Measurements from ENCODE around the gene TBCEL.

TBCEL gene

DNA sequence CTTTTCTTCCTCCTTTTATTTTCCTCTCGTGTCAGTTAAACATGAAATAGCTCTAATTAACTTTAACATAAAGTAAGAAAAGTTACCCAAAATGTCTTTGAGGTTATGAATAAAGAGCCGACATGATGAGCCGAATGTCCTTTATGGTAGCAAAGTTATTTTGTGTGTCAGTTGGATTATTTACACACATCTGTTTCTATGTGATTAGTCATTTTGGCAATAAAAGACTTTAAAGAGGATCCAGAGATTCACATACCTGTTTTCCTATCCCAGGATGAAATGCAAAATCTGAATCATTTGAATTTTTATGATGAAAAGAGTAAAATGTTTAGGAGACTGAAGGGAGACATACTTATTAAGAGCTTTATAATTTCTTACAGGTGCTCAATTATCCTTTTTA, 43.1 kb downstream of the TBCEL start:
- no peak for DNase-seq

DNA sequence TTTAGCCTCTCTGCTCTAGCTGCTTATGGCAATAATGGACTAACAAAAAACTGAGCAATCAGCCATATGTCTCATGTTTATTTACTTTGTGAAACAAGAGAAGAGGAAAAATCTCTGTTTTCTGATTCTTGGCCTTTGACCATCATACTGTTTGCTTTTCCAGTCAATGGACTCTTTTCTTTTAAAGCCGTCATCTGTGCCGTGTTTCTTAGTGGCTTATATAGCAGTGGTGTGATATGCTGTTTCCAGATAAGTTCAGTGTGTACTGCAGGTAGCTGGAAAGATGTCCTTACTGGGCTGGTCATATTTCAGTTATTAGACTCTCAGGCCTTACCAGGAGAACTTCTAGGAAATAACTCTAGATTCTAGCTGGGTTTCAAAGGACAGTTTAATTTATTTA, 43.6 kb downstream of the TBCEL start:
- DNase-seq: no peak

DNA sequence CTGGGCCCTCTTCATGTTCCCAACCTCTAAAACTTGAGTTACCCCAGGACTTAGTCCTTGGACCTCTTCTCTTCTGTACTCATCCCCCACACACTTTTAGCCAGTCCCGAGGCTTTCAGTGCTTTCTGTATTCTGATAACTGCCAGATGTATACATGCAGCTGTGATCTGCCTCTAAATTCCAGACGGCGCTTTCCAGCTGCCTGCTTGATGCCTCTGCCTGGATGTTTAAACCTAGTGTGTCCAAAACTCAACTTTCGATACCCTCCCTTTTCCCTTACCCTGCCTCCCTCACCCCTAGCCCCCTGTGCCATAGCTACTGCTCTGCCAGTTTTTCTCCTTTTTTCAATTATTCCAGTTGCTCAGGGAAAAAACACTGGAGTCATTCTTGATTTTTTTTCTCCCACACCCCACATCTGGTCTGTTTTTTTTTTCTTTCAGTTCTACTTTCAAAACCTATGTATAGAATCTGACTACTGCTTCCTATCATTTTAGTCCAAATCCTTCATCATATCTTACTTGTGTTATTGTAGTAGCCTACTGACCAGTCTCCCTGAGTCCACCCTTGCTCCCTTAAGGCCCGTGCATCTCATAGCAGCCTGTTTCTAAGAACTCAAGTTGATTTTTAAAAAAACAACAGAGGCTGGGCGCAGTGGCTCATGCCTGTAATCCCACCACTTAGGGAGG, 44.2 kb downstream of the TBCEL start:
- DNase-seq: no peak

DNA sequence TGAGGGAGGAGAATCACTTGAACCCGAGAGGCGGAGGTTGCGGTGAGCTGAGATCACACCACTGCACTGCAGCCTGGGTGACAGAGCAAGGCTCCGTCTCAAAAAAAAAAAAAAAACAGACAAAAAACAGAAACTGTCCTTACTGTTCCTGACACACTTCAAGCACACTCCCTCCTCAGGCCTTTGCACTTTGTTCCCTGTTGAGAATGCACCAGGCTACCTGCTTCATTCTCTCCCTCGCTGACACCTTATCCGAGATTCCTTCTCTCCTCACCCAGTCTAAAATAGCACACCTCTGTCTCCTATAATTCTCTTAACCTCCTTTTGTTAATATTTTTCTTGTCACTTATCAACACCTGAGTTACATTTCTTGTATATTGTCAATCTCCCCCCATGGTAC, 44.9 kb downstream of the TBCEL start:
- no peak for DNase-seq

DNA sequence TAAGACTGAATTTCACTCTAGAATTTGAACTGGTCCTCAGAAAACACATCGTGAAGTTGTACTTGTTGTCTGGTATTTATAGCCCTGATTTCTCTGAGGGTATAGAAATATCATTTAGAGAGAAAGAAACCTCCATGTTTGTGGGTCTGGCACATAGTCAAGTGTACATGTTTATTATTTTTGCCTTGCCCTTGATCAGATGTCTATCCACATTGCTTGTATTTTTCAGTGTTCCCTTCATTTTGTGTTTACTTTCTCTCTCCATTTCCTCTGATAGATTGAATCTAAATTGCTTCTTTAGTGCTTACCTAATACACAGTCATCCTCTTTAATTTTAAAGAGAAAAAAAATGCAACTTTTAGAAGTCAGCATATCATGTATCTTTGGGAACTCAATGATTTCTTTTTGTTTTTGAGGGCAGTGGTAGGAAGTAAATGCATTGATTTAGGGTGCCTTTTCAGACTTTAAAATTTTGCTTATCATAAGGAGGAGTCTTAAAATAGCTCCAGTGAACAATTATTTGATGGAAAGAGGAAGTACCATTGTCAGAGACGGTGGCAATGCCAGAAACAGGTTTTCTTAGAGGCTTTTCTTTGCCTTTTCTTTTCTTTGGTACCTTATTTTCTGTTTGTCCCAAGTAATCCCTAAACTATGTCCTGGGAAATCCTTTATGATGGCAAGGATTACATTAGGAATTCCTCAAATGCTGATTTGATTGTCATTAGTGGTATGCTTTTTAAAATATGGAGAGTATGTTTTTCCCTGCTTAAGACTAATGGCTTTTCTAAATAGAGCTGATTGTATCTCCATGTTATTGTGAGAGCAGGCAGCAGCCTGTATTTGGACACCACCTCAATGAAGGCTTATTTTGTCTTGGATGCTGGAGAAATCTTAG, 47.3 kb downstream of the TBCEL start:
- DNase-seq: no peak

DNA sequence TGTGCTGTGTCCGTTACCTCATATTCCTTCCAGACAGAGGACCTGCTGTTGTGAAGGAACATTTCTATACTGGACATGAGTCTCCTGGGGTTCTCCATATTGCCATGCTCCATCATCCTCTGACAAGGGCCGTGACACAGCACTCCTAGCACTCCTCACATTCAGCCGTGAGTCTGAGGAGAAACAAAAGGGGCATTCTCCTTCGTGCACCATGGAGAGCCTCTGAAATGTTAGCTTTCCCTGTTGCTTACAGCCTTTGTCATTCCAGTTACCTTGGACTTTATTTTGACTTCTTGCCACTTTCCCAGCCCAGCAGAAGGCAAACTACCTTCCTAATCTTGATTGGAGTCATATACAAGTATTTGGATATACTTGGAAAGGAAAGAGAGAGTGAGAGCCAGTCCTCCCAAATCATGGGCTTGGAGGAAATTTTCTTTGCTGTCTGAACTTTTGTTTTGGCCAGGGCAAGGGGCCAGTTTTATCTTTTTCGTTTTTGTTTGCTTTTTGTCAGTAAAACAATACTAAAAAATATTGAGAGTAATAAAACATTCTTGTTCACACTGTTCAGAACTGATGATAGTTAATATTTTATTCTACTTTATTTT, 48.0 kb downstream of the TBCEL start:
- DNase-seq: no peak

DNA sequence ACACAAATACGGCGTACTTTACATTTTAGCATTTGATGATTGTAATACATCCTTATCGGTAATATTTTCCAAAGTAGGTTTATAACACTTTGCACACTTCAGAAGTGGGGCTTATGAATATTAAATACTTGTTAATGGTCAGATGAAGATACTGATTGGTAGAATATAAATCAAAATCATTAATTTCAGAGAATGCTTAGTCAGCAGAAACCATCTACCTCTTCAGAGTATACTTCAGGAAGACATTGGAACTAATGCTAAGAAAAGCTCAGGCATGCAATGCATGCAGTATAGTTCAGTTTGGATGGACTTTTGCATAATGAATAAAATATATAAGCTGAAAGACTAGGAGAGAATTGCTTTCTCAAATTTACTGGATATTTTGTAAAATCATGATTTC, 57.4 kb downstream of the TBCEL start:
- DNase-seq: no peak

DNA sequence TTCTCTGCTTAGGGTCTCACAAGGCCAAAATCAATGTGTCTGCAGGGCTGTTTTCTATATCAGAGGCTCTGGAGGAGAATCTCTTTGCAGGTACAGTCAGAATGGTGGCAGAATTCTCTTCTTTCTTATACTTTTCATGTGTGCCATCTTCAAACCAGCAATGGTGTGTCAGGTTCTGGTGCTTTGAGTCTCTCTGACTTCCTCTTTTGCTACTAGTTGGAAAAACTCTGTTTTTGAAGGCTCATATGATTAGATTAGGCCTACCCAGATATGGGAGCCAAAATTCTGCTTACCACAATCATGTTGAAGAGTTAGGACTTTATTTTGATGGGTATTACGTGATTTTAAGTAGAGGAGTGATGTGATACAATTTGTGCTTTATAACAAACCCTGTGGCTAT, 58.3 kb downstream of the TBCEL start:
- DNase-seq: no peak

DNA sequence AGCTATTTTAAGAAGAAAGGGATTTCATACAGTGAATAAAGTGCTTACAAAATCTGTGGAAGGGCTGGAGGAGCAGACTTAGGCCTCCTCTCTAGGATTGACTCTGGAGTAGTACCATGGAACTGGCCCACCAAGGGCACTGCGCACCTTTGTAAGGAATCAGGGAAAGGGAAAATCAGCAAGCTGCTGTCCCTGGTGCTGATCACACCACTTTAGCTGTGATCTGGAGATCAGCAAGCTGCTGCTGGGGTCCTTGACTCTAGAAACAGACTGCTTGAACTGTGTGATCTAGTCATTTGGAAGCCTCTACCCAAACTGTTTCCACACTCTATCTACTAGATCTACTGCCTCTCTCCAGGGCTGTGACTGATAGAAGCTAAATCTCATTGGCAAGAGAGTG, 58.8 kb downstream of the TBCEL start:
- no peak for DNase-seq

DNA sequence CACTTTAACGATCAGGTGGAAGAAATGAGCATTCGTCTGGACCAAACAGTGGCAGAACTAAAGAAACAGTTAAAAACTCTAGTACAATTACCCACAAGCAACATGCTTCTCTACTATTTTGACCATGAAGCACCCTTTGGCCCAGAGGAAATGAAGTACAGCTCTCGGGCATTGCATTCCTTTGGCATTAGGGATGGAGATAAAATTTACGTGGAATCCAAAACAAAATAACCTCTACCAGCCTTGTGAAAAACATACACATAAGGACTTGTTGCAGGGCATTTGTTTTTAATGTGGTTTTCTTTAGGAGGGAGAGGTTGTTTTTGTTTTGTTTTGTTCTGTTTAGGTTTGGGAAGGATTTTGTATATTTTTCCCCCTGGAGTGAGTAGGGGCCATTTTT, 63.0 kb downstream of the TBCEL start:
- DNase-seq: no peak

DNA sequence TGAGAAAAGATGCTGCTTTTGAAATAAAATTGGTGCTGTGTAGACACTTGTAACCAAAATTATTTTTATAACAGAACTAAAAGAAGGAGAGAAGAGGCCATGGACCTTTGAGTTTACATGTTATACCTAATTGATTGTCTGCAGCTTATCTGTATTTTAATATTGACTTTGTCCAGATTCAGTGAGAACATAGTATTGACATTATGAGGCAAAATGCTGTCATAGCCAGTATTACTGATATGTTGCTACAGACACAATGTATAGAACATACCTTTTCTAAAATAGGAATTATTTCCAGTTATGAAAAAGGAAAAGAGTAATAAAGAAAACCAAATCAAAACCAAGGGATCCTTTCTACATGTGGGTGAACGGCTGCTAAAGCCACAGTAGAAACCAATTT, 65.7 kb downstream of the TBCEL start:
- no peak for DNase-seq

DNA sequence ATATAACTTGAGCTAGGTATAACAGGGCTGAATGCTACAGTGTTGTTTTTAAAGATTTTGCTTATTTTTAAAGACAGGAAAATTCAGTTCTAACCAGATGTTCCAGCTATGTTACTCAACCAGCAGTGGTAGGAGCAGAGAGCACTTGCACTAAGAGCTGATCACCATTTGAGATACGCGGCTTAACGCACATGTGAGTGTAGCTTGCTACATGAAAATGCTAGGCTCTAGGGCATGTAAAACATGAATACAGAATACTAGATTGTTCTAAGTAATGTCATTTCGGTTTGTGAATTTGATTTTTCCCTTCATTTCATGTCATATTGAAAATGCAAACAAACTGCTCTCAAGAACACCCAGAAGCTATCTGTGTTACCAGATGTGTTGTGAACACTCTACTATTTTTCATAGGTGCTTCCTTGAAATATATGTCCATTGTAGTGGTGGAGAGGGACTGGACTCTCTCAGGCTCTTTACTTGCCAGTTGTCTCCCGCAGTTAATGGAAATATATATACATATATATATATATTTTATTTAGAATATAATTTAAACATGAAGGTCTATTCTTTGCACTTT, 66.3 kb downstream of the TBCEL start:
- no peak for DNase-seq

DNA sequence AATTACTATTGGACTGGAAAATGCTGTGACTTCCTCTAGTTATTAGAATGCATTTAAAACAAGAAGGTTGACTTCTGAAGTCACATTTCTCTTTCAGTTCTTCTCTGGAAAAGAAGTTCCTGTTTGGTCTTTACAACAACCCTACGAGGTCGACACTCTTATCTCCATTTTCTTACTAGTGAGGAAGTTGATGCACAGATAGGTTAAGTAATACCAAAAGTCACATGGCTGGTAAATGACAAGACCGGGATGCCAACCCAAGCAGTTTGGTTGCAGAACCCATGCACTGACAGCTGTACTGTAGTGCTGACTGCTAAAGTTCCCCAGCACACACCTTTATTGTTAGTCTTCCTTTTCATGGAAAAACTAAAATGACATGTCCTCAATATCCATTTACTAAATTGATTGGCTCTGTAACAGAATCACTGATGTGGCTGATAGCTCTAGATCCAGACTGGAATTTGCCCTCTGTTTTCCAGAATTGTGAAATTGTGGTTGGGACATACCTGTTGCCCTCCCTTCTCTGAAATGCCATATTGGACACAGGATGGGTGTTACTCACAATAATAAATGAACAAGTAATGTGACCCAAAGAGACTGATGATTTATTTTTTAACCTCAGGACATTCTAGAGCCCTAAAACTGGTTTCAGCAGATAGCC, 67.7 kb downstream of the TBCEL start:
- DNase-seq: no peak

DNA sequence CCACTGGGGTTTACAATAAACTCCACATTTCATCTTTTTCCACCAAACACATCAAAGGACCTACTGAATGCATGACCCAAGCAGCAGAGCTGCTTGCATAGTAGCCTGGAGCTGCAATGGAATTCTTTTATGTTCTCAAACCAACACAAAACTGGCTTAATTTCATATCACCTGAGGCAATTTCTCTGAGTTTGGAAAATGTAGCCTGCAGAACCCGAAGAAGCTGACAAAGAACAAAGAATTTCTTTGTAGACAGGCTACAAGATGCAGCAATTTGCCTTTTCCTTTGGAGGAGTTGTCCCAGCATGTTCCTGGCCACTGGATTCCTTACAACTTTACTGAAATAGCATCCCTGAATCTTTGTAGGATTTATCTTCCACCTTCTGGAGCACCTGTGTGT, 71.7 kb downstream of the TBCEL start:
- no peak for DNase-seq

DNA sequence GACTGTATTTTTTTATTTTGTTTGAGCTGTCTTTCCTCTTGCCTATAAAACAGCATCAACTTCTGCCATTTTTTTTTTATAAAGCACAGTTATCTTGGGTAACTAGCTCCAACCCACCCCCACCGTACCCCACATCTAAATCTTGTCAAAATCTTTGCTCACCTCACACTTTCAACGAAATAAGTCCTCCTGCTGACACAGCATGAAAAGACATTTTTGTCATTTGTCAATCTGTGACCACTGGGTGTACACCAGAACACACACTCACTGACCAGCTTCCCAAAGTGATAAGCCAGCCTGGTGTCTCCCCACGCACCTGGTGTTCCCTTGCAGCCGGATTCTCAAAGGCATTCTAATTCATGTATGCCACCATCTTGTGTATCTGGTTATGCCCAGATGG, 75.5 kb downstream of the TBCEL start:
- DNase-seq: no peak

DNA sequence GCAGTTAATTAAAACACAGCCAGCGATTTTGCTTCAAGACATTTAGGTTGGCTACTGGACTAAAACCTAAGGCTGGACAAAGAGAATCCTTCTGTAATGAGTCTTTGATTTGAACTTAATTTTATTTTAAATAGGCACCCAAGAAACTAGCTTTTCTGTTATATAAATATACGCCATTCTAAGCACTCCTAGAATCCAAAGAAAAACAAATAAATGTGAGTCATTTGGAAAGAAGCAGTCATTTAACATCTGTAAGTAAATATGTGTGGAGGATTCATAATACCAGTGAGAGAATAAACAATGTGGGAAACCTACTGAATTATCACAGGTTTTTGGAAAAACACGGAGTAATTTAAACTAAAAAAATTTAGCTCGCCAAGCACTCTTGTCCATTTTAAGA, 76.0 kb downstream of the TBCEL start:
- no peak for DNase-seq

DNA sequence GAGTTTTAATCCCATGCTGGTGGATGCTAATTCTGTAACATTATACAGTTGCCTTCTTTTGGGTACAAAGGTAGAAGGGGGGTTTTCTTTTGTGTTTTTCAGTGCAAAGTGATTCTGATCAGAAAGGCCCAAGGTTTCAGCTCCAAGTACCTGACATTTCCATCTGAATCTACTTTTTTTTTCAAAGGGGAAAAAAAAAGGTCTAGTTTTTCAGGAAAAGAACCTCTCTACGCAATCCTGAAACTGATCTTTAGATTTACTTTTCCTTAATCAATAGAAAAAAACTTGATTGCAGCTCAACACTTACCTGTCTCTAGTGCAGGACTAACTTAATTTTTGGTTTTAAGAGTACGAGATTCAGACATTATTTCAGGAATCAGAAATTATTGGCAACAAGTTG, 77.0 kb downstream of the TBCEL start, which contains the start of gene TECTA:
Gene TECTA, plus strand, starts transcription at position 301 of the 400 bp plus-strand sequence. CDS start 1,423 bp downstream, outside the sequence.
- no peak for DNase-seq

DNA sequence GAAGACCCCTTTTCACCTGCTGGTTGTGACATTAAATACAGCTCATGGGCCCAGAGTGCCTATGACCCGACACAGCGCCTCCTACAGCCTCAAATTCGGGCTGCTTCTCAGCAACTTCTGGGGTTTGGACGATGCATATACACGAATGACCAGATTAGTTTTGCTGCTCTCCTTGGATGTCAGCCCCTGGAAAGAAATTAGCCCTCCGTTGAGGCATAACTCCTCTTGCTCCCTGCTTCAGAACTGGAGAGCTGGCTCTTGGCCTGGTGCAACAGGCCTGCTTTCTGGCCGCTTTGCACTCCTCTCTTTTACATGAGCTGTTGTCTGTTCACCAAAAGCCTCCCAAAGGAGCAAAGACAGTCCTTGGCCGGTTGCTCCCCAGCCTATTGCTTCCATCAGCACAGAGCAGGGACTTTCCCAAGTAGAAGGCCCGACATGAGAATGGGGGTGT, 80.4 kb downstream of the TBCEL start:
- no peak for DNase-seq

DNA sequence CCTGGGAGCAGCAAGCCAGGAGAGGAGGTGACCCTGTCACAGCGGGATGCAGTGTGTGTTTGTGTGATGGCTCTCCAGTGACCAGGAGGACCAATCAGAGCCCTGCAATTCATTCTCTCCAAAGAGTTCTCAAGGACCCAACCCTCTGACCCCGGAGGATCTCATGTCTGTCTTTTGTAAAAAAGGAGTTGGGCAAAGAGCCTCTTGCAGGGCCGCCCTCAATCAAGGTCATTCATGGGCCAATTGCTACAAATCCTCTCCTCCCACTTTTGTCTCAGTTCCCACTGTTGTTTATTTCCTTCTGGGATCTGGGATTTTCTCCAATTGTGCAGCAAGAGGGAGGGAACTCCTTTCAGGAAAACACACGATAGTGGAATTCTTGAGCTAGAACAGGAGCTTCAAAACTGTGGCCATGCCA, 81.2 kb downstream of the TBCEL start:
- no peak for DNase-seq

DNA sequence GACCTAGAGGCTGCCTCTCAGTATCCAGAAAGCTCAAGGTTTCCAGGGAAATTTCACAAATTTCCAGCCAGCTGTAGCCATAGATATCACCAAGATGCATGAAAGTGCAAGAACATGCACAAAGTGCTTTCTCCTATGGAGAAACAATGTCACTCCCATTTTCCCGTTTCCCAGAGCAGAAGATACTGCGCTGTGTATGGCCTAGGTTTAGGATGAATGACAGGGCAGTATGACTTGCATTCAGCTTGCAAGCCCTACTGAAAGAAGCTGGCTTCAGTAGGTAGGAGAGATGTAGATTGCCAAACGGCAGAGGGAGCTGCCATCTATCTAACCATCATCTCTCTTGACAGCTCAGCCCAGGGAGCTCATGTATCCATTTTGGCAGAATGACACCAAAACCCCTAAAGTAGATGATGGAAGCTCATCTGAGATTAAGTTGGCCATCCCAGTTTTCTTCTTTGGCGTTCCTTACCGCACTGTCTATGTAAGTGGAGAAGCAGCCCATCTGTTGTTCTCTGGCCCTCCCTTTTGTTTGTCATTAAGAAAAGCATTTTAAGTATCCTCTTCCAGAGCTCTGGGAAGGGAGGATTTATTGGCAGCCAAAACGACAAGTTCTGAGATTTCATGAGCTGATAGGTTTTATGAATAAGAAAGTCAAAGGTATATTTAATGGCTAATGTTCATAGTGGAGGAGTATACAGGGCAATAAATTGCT, 81.7 kb downstream of the TBCEL start:
- DNase-seq: no peak

DNA sequence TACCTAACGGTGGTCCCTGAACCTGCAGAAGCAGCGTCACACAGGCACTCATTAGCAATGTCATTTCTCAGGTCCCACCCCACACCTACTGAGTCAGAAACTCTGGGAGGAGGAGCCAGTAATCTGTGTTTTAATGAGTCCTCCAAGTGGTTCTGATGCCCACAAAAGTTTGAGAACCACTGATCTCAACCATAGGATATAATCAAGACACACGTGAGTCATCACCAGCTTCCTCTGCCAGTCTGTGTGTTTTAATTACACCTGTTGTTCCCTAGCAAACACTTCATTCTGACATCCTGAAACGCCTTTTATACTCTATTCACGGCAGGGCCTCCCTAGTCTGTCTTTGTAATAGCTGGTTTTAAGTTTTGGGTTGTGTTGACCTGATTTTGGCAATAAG, 82.9 kb downstream of the TBCEL start:
- DNase-seq: peak; percentile 66

DNA sequence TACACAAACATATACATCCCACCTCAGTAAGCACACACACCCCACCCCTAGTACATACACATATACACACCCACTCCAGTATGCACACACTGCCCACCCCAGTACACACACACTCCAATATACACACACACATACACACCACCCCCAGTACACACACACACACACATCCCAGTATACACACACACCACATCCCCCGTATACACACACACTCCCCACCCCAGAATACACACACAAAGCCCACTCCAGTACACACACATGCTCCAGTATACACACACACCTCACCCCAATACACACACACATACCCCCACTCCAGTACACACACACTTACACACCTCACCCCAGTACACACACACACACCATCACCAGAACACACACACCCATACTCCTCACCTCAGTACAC, 84.5 kb downstream of the TBCEL start:
- no peak for DNase-seq
